ENCODE measurements around the gene MUC5AC.

Gene MUC5AC

DNA sequence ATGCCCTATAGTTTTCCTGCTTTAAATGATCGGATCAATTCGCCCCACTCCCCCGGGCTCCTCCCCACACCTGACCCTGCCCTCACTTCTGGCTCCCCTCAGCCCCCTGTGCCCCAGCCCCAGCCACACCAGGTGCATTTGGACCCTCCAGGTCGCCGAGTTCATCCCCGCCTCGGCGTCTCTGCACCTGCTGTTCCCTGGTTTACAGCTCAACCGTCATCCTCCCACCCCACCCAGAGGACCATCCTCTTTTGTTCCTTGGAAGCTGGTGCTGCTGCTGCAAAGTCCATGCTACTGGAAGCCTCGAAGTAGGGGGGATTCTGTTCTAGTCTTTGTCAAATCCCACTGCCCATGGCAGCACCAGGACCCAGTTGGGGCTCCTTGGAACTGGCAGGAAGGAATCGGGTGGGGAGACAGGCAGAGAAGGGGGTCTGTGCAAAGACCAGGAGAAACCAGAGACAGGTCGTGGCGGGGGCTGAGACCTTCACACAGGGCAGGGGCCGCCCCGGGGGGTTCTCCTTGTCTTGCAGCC, 60.6 kb downstream of the MUC5AC start:
- H3K4me1 Mint-ChIP-seq (ENCODE audit: low read depth): no peaks in the 10 kb centered on the region

DNA sequence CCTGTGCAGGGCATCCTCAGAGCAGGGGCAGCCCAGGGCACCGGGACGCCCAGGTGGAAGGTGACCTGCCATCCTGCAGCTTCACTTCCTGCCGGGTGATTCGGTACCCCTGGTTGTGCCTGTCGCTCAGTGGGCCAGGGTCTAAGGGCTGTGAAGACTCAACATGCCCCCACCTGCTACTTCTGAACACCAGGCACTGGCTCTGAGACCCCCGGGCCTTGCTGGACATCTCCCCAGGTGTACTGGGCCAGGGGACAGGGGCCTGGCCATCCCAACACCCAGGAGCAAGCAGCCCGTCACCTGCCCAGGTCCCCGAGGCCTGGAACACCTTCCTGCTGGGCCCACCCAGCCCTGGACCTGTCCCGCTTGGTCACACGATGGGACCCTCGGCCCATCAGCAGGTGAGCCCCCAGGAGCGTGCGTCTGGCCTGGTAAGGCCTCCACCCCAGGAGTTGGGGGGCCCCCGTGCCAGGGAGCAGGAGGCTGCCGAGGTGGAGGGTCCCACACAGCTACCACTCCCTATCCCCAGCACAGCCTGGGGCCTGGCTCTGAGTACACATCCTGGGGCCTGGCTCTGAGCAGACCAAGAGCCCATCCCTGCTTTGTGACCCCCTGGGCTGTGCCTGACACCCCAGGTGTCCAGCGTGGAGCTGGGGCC, 61.2 kb downstream of the MUC5AC start:
- Mint-ChIP-seq H3K27ac (no peak overlapping the region), H3K36me3 (ENCODE audit: low read depth) (no peaks in the 10 kb centered on the region), H3K27me3 (ENCODE audit: low read depth) (peaks cover 6% of the 10 kb centered on the region), H3K4me1 (ENCODE audit: low read depth) (no peaks in the 10 kb centered on the region), H3K4me3 (no peak overlapping the region), H3K9me3 (no peaks in the 10 kb centered on the region)

More for the DNA sequence above, 60.6 kb downstream of the MUC5AC start:
- Mint-ChIP-seq H3K36me3 (ENCODE audit: low read depth) (no peaks in the 10 kb centered on the region), H3K27me3 (ENCODE audit: low read depth) (peaks cover 6% of the 10 kb centered on the region), H3K9me3 (no peaks in the 10 kb centered on the region), H3K4me3 (no peak overlapping the region), H3K27ac (no peak overlapping the region)

DNA sequence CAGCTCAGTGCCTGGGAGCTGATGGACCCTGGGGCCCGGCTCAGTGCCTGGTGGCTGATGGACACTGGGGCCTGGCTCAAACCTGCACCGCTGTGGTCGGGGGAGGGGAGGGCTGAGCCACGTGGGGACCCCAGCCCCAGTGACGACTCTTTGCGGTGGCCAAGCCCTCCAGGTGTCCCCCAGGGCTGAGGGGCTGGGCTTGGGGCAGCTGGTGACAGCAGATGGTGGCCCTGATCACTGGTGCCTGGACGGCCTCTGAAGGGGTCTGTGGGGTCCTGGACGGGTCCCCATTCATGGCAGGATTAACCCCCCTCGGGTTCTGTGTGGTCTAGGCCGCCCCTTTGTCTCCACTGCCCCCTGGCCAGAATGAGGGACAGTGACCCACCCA, 61.7 kb downstream of the MUC5AC start:
- peaks cover 2% of the 10 kb centered on the region for H3K27me3 Mint-ChIP-seq (ENCODE audit: low read depth)
- no peaks in the 10 kb centered on the region for H3K9me3 Mint-ChIP-seq
- H3K27ac Mint-ChIP-seq: no peak overlapping the region
- H3K4me3 Mint-ChIP-seq: no peak overlapping the region
- H3K4me1 Mint-ChIP-seq (ENCODE audit: low read depth): no peaks in the 10 kb centered on the region
- H3K36me3 Mint-ChIP-seq (ENCODE audit: low read depth): no peaks in the 10 kb centered on the region

DNA sequence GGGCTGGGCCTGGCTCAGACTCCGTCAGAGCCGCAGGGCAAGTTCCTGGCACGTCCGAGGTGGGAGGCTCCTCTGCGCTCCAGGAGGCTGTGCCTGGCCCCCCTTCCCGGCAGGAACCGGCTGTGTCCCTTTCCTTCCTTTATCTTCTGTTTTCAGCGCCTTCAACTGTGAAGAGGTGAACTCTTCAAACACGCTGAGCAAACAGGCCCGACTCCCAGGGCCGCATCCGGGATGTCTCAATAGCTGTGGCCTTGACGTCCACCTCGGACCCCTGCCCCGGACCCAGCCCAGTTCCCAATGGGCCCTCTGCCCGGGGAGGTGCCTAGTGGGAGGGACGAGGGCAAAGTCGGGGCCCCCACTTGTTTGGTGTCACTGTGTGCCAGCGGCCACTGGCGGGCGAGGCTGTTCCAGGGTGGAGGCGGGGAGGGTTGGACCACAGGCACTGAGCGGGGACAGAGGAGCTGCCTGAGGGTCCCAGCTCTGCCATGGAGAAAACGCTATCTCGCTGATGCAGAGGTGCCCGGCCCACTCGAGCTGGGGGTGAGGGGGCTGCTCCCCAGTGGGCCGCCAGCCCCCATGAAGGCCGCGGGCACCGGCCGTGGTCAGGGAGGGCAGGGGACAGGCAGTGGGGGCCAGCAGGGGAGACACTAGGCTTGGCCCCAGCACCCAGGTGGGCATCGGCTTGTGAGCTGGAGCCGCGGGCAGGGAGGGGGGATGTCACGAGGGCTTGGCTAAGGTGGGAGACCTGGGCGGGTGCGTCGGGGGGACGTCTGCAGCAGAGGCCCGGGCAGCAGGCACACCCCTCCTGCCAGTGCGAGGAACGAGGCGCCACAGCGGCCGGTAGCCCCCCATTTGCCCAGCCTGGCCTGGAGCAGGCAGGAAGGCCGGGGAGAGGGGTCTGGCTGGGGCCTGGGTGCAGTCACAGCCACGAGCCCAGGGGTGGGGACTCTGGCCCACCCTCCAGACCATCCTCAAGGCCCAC, 62.4 kb downstream of the MUC5AC start:
- Mint-ChIP-seq H3K9me3 (no peaks in the 10 kb centered on the region), H3K4me1 (ENCODE audit: low read depth) (no peaks in the 10 kb centered on the region), H3K27me3 (ENCODE audit: low read depth) (no peaks in the 10 kb centered on the region), H3K27ac (no peak overlapping the region), H3K36me3 (ENCODE audit: low read depth) (no peaks in the 10 kb centered on the region), H3K4me3 (no peak overlapping the region)

DNA sequence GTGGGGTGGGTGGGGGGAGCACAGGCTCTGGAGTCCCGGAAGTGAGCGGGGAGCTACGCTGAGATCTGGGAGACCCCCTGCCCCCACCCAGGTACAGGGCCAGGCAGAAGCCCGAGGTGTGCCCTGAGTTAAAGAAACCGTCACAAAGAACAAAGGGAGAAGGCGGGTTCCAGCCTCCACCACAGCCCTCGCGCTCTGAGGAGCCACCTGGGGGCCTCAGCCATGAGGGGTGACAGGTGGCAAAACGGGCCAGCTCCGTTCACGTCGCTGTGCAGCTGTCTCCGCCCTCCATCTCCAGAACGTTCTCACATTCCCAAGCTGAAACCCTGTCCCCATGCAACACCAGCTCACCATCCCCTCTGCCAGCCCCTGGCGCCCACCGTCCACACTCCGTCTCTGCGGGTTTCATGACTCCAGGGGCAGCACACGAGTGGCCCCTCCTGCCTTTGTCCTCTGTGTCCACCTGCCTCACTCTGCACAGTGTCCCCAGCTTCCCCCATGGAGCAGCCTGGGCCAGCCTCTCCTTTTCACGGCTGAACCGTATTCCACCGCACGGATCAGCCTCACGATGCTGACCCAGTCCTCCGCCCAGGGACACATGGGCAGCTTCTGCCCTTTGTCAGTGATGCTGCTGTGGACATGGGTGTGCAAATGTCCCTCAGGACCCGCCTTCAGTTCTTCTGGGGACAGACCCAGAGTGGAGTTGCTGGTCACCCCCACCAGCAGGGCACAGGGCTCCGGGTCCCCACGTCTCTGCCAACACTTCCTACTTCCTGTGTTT, 63.4 kb downstream of the MUC5AC start:
- H3K36me3 Mint-ChIP-seq (ENCODE audit: low read depth): no peaks in the 10 kb centered on the region
- H3K27me3 Mint-ChIP-seq (ENCODE audit: low read depth): no peaks in the 10 kb centered on the region
- no peak overlapping the region for H3K27ac Mint-ChIP-seq
- no peaks in the 10 kb centered on the region for H3K4me1 Mint-ChIP-seq (ENCODE audit: low read depth)
- H3K4me3 Mint-ChIP-seq: no peak overlapping the region
- H3K9me3 Mint-ChIP-seq: no peaks in the 10 kb centered on the region

DNA sequence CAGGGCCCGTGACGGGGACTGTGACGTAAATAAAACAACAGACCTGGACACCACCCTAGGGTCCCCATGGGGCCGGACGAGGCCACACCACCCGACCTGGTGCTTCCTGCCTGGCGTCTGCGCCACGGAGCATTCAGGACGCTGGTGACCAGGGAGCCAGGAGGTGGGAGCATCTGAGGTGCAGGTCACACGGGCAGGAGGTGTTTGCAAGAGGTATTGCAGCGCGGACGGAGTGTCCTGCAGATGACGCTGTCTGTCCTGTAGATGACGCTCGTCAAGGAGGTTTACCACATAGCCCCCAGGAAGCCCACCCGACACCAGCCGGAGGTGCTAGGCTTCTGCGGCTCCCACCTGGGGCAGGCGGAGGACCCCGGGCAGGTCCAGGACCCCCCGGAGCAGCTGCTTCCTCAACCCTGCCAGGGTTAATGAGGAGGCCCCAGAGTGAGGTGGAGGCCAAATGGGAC, 64.1 kb downstream of the MUC5AC start:
- Mint-ChIP-seq H3K9me3 (no peaks in the 10 kb centered on the region), H3K27ac (no peak overlapping the region), H3K4me1 (ENCODE audit: low read depth) (no peaks in the 10 kb centered on the region), H3K36me3 (ENCODE audit: low read depth) (no peaks in the 10 kb centered on the region), H3K4me3 (no peak overlapping the region), H3K27me3 (ENCODE audit: low read depth) (no peaks in the 10 kb centered on the region)

DNA sequence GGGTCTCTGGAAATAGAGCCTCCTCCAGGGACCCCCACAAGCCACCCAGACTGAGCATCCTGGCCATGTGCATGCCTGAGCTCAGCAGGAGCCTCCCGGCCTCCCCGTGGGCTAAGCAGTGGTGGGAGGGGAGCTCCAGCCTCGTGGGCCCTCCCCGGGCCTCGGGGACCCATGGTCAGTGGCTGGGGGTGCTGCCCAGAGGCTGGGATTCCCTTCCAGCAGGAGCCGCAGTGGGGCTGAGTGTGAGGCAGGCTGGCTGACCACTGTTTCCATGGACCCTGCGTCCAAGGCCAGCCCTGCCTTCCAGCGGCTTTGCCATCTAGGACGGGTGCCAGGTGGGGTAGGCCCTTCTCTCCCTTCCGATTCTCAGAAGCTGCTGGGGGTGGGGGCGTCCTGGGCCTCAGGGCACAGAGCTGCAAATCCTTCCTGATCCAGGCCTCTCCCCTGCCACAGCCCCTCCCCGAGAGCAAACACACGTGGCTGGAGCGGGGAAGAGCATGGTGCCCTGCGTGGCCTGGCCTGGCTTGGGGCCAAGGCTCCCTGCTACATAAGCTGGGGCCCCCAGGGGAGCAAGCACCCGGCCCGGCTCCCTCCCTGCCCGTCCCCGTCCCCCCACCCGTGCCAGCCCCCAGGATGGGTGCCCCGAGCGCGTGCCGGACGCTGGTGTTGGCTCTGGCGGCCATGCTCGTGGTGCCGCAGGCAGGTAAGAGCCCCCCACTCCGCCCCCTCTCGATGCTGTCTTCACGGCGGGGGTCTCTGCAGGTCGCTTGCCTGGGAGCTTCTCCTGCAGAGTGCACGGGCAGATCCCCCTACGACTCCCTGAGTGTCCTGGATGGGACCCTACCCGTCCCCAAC, 65.0 kb downstream of the MUC5AC start, which contains the start of gene MUC5B:
TSS of gene MUC5B (plus strand) at position 576 of the 855 bp plus-strand sequence. CDS start at position 634, 58 bp downstream.
- no peaks in the 10 kb centered on the region for H3K4me1 Mint-ChIP-seq (ENCODE audit: low read depth)
- H3K36me3 Mint-ChIP-seq (ENCODE audit: low read depth): no peaks in the 10 kb centered on the region
- H3K27ac Mint-ChIP-seq: no peak within 1 kb of the TSS
- H3K4me3 Mint-ChIP-seq: no peak within 1 kb of the TSS
- H3K27me3 Mint-ChIP-seq (ENCODE audit: low read depth): no peaks in the 10 kb centered on the region
- no peaks in the 10 kb centered on the region for H3K9me3 Mint-ChIP-seq

DNA sequence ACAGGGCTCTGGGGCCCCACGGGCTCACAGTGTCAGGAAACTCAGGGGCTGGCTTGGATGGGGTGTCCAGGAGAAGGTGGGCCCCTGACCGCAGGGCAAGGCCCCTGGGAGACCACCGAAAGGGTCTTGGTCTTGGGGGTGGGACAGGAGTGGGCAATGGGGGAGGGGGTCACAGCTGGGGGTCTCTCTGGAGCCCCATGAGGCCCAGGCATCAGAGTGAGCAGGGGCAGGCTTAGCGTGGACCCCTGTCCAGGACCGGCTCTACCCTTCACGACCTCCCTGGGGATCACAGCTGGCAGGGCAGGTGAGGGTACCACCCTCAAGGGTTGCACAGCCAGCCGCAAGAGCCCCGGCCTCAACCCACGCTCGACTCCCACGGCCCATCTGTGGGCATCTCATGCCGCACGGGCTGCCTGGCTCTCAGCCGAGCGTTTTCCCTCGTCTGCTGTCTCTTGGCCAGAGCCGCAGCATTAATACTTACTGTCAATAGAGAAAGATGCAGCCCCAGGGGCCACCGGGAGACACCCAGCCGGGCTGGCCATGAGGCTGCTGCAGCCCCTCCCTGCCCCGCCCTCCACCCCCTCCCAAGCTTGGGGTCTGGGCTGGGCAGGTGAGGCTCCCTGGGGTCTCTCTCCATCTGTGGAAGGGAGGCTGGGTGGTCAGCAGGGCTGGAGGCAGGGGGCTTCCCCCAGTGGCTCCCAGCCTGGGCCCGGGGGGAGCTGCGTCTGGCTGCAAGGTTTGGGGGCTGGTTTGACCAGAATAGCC, 65.8 kb downstream of the MUC5AC start:
- Mint-ChIP-seq H3K36me3 (ENCODE audit: low read depth) (no peaks in the 10 kb centered on the region), H3K4me3 (no peak overlapping the region), H3K27me3 (ENCODE audit: low read depth) (no peaks in the 10 kb centered on the region), H3K9me3 (no peaks in the 10 kb centered on the region), H3K27ac (no peak overlapping the region), H3K4me1 (ENCODE audit: low read depth) (no peaks in the 10 kb centered on the region)

DNA sequence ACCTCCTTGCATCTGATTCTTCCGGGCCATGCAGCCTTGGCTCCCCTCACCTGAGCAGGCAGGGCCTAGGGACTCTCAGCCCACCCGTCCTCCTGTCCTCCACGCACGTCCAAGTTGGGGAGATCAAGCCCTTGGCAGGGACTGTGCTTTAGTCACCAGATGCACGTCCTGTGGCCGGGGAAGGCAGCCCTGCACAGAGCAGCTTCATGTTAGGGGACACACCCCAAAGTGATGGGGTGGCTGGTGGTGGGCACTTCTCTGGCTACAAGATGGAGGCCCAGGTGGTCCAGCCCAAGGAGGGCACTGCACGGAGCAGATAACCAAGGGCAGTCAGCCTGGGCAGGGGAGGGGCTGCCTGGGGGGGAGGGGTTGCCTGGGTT, 66.3 kb downstream of the MUC5AC start:
- Mint-ChIP-seq H3K36me3 (ENCODE audit: low read depth) (no peaks in the 10 kb centered on the region), H3K9me3 (no peaks in the 10 kb centered on the region), H3K4me1 (ENCODE audit: low read depth) (no peaks in the 10 kb centered on the region), H3K27me3 (ENCODE audit: low read depth) (no peaks in the 10 kb centered on the region), H3K4me3 (no peak overlapping the region), H3K27ac (no peak overlapping the region)

DNA sequence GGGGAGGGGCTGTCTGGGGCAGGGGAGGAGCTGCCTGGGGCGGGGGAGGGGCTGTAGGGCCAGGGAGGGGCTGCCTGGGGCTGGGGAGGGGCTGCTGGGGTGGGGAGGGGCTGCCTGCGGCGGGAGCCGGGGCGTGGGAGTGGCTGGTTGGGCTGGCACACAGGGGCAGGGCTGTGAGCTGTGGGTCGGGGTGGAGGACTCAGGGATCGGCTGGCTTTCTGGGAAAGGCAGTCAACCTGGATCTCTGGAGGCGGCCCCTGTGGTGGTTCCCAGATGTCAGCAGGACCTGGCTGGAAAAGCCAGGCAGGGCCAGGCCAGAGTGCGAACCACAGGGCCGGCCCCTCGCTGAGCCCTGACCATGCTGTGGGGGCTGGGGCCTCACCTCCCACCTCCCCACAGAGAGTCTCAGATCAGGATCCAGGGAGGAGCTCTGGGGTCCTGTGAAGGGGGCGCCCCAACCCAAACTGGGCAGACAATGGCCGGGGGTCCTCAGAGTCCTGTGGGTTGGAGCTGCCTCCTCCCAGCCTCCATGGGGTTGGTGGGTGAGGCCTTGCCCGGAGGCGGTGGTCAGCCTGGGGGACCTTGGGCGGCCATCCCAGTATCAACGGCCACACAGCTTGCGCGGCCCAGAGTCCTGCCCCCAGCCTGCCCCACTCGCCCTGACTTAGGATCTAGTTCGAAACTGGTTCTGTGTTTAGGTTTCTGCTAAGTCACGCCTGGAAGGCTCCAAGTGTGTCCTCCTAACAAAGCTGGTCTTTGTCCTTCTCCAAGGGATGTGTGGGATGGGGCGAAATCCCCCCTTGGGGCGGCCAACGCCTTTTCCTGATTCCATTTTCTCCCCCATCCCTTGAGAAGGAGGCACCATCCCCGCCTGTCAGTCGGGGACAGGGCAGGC, 67.0 kb downstream of the MUC5AC start:
- no peak overlapping the region for H3K27ac Mint-ChIP-seq
- no peaks in the 10 kb centered on the region for H3K36me3 Mint-ChIP-seq (ENCODE audit: low read depth)
- no peaks in the 10 kb centered on the region for H3K9me3 Mint-ChIP-seq
- no peaks in the 10 kb centered on the region for H3K4me1 Mint-ChIP-seq (ENCODE audit: low read depth)
- no peaks in the 10 kb centered on the region for H3K27me3 Mint-ChIP-seq (ENCODE audit: low read depth)
- H3K4me3 Mint-ChIP-seq: no peak overlapping the region

DNA sequence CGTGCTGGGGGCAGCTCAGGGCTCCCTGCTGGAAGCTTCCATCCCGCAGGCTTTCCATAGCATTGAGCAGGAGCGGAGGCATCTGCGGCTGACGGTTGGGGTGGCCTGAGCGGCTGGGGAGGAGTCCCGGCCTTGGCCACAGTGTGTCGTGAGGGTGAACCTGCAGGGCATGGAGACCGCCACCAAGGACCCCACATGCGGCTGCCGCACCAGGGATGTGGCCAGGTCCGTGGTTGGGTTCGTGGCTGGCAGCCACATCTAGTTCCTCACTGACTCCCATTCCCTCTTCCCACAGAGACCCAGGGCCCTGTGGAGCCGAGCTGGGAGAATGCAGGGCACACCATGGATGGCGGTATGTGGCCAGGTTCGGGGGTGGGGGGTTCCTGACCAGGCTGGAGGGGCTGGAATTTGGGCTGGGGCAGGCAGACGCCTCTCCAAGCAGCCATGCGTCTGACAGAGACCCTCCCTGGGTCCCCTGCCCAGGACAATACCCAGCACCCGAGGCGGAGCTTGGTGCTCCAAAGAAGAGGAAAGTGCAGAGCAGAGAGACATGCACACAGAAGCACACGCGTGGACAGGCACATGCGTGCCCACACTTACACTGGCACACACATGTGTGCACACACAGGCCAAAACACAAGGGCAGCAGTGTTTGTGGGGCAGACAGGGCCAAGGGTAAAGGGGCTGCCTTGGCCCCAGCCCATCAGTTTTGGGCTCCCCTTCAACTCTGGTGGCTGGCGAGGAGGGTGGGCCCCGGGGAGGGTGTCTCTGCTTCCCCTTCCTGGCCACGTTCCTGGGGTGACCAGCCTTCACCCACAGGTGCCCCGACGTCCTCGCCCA, 67.9 kb downstream of the MUC5AC start:
- no peaks in the 10 kb centered on the region for H3K4me1 Mint-ChIP-seq (ENCODE audit: low read depth)
- H3K36me3 Mint-ChIP-seq (ENCODE audit: low read depth): no peaks in the 10 kb centered on the region
- no peak overlapping the region for H3K27ac Mint-ChIP-seq
- no peak overlapping the region for H3K4me3 Mint-ChIP-seq
- H3K9me3 Mint-ChIP-seq: no peaks in the 10 kb centered on the region
- no peaks in the 10 kb centered on the region for H3K27me3 Mint-ChIP-seq (ENCODE audit: low read depth)
